ENCODE measurements around the gene KLHDC4.
A peak's percentile ranks its signal among the peaks of the same experiment; 100 is the strongest.

KLHDC4 gene

DNA sequence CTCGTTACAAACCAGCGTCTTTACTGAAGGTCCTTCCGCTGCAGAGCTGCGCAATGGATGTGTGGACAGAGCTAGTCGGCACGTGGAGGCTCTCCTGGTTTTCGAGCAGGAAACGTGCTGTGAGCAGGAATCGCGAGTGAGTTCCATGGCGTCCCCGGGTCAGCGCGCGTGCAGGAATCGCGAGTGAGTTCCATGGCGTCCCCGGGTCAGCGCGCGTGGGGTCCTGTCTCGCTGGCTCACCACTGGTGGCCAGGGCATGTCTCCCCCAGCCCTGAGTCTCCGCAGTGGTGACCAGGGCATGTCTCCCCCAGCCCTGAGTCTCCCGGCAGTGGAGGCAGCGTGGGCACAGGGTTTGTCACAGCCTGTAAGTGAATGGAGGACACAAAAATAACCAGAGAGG, 62.7 kb downstream of the KLHDC4 start:
- ChIA-PET CTCF (interaction anchor here (0.6 to 0.7 kb wide), 3 partner anchors 67 to 730 kb away, joined by 3 to 4 read pairs (median 3); no protein-coding TSS in a partner anchor), POLR2A (ENCODE audit: low non-redundant PET) (no interaction called here)
- H3K27ac ChIP-seq, result no peak overlapping the region

DNA sequence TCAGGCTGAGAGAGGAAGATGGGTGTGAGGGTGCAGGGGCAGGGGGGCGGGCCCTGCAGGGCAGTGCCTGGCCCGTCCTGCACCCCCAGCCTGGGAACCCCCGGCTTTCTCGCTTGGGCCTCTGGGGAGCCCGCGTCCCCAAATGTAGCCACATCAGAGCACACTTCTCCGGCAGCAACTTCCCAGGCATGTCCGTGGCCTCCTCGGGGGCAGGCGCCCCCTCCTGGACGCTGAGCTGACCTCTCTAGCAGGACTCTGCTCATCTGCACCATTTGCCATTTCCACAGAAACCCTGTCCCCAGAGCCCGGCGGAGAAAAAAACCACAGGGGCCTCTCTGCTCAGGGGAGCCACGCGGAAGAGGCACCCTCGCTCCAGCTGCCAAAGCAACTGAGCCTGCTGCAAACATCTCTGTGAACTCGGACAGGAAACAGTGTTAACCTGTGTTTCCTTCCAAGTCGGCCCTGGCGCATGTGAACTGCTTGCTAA, 63.4 kb downstream of the KLHDC4 start:
- TF ChIP-seq, protein P1, sequence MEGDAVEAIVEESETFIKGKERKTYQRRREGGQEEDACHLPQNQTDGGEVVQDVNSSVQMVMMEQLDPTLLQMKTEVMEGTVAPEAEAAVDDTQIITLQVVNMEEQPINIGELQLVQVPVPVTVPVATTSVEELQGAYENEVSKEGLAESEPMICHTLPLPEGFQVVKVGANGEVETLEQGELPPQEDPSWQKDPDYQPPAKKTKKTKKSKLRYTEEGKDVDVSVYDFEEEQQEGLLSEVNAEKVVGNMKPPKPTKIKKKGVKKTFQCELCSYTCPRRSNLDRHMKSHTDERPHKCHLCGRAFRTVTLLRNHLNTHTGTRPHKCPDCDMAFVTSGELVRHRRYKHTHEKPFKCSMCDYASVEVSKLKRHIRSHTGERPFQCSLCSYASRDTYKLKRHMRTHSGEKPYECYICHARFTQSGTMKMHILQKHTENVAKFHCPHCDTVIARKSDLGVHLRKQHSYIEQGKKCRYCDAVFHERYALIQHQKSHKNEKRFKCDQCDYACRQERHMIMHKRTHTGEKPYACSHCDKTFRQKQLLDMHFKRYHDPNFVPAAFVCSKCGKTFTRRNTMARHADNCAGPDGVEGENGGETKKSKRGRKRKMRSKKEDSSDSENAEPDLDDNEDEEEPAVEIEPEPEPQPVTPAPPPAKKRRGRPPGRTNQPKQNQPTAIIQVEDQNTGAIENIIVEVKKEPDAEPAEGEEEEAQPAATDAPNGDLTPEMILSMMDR (conservative IDR thresholded peaks at IDR 0.05; ENCODE audit: low read depth), result no peak
- DNase-seq (ENCODE audit: low spot score), result no peak
- POLR2A ChIA-PET (ENCODE audit: low non-redundant PET), result interaction anchor here (0.5 kb wide), 1 partner anchor 166 kb away, joined by 6 read pairs; no protein-coding TSS in a partner anchor
- H3K27ac ChIP-seq, result no peak overlapping the region
- CTCF ChIA-PET, result interaction anchor here (0.6 to 0.7 kb wide), 3 partner anchors 26 to 731 kb away, joined by 3 to 4 read pairs (median 3); no protein-coding TSS in a partner anchor

More for the DNA sequence above, 62.7 kb downstream of the KLHDC4 start:
- TF ChIP-seq, protein P1 (conservative IDR thresholded peaks at IDR 0.05; ENCODE audit: low read depth), result no peak
- DNase-seq (ENCODE audit: low spot score), result no peak

DNA sequence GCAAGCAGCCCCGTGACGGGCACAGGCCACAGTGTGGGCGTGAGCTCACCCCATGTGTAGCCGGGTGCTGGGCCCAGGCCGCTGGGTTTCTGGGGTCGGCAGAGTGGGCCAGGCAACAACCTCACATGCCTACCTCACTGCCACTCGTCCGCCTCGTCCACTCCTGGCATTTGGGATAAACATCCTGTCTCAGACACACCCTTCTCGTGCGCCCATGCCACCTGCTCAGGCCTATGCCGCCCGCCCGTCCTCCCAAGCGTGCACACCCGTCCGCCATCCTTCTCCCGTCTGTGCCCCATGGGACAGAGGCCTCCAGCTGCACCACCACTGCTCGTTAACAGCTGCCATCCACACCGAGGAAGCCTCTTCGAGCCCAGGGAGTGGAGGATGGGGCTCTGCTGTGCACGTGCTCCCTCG, 64.3 kb downstream of the KLHDC4 start:
- no peak for DNase-seq (ENCODE audit: low spot score)
- TF ChIP-seq, protein P1 (conservative IDR thresholded peaks at IDR 0.05; ENCODE audit: low read depth), result no peak
- H3K27ac ChIP-seq, result no peak overlapping the region
- CTCF ChIA-PET, result interaction anchor here (0.6 to 0.7 kb wide), 2 partner anchors 25 to 65 kb away, joined by 3 read pairs; no protein-coding TSS in a partner anchor
- POLR2A ChIA-PET (ENCODE audit: low non-redundant PET), result no interaction called here

DNA sequence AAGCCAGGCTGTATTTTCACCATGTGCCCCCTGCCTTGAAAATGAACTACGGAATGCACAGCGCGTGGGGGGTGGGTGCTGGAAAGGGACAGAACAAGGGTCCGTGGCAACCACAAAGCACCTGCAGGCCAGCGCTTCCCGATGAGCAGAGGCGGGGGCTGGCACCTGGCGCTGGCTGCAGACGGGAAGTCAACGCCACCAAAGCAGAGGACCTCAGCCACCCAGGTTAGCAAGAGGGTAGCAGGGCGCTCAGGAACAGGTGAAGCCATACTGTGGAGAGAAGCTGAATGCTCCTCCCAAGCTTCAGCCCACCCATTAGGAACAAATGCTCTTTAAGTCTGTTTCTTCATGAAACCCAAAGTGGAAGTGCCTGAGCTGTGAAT, 64.7 kb downstream of the KLHDC4 start:
- TF ChIP-seq, protein P1 (conservative IDR thresholded peaks at IDR 0.05; ENCODE audit: low read depth), result no peak
- no peak for DNase-seq (ENCODE audit: low spot score)
- CTCF ChIA-PET, result interaction anchor here (0.6 kb wide), 1 partner anchor 64 kb away, joined by 3 read pairs; no protein-coding TSS in a partner anchor
- H3K27ac ChIP-seq, result no peak overlapping the region
- POLR2A ChIA-PET (ENCODE audit: low non-redundant PET), result interaction anchor here (0.7 kb wide), 1 partner anchor 32 kb away, joined by 5 read pairs; no protein-coding TSS in a partner anchor

DNA sequence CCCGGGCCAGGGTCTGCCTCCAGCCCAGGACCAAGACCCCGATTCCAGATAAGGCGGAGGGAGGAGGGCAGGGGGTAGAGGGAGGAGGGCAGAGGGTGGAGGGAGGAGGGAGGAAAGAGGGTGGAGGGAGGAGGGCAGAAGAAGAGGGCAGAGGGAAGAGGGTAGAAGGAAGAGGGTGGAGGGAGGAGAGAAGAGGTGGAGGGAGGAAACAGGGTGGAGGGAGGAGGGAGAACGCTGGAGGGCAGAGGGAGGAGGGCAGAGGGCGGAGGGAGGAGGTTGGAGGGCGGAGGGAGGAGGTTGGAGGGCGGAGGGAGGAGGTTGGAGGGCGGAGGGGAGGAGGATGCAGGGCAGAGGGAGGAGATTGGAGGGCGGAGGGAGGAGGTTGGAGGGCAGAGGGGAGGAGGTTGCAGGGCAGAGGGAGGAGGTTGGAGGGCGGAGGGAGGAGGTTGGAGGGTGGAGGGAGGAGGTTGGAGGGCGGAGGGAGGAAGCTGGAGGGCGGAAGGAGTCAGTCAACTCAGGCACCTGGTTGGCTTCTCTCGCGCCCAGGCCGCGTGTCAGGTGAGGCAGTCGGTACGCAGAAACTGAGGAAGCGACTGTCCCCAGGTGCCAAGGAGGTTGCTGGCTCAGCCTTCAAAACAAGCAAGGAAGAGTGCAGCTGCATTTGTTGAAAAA, 65.2 kb downstream of the KLHDC4 start:
- H3K27ac ChIP-seq, result no peak overlapping the region
- no peak for DNase-seq (ENCODE audit: low spot score)
- TF ChIP-seq, protein P1 (conservative IDR thresholded peaks at IDR 0.05; ENCODE audit: low read depth), result no peak
- POLR2A ChIA-PET (ENCODE audit: low non-redundant PET), result interaction anchor here (0.7 kb wide), 1 partner anchor 32 kb away, joined by 5 read pairs; no protein-coding TSS in a partner anchor
- CTCF ChIA-PET, result interaction anchor here (0.6 kb wide), 1 partner anchor 64 kb away, joined by 3 read pairs; no protein-coding TSS in a partner anchor

DNA sequence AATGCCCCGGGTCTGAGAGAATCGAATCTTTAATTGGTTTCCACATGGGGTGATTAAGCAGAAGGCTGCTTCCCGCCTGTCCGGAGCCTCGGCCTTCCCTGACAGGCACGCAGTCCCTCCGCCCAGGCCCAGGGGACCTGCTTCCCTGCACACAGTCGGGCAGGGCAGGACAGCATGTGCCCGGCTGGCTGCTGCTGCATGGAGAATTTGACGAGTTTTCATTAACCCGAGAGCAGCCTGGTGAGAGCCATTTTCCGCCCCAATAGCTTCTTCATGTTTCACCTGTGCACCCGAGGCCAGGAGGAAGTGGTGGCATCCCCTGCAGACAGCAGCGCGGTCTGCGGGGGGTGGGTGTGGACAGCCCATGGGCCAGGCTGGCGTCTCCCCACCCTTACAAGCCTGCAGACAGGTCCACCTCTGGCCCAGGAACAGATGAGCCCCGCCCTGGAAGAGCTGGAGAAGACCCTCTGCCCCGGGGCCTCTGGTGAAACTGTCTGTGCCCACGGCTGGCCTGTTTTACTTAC, 67.0 kb downstream of the KLHDC4 start:
- TF ChIP-seq, protein P1 (conservative IDR thresholded peaks at IDR 0.05; ENCODE audit: low read depth), result no peak
- POLR2A ChIA-PET (ENCODE audit: low non-redundant PET), result no interaction called here
- H3K27ac ChIP-seq, result peak overlapping the region; percentile 26
- CTCF ChIA-PET, result interaction anchor here (0.6 kb wide), 1 partner anchor 729 kb away, joined by 3 read pairs; no protein-coding TSS in a partner anchor
- no peak for DNase-seq (ENCODE audit: low spot score)

Measured in RWPE1 (cell line).